HG02642 (cell line): ENCODE results near the gene CHIC2.

Experiments used
- ATAC-seq: cut with Tn5 transposase; IDR thresholded peaks from one replicate; pipeline ENCODE4 v1.9.1; 2021; ENCODE audit warnings: mild to moderate bottlenecking; ENCODE audit not compliant: unreplicated experiment, poor library complexity

The CHIC2 gene

GRCh38 chr4:54015423-54016030 is 48.9 kb downstream of the CHIC2 start:
- ATAC-seq: no peak

GRCh38 chr4:54014666-54015160 is 49.7 kb downstream of the CHIC2 start:
- ATAC-seq: no peak

- ATAC-seq: no peak
These were observed 53.2 kb downstream of the CHIC2 start for GRCh38 chr4:54011201-54011600.

GRCh38 chr4:54006755-54007154 is 57.6 kb downstream of the CHIC2 start:
- ATAC-seq: no peak

DNA sequence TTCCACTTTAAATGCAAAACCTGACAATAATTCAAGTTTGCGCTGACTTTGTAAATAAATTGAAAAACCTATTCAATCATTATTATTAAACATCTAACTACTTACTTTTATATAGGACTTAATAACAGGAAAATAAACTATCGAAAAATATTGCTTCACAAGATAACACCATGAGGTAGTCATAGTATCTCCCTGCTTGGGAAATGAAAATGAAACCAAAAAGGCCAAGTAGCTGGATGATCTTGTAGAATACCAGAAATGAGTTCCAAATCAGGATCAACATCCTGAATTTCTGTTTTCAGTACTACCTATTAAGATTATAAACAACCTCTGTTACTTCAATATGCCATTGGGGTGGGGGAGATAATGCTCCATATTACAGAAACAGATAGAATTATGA is 58.9 kb downstream of the CHIC2 start:
- no peak for ATAC-seq

DNA sequence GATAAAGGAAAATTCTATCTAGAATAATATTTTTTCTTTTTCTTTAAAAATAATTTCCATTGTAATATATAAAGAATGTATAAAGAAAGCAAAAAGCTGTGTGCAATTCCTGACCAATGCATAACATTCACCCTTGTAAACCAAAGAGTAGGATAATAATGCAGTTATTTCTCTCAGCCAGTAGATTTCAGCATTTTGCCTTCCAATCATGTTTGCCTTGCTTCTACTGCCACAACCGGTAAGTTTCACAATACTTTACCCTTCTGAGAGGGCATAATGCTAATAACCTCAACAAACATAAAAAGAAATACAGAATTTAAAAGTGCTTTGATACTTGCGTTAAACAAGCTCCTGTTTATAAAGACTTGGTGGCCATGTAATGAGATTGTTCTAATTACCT is 59.9 kb downstream of the CHIC2 start:
- no peak for ATAC-seq

DNA sequence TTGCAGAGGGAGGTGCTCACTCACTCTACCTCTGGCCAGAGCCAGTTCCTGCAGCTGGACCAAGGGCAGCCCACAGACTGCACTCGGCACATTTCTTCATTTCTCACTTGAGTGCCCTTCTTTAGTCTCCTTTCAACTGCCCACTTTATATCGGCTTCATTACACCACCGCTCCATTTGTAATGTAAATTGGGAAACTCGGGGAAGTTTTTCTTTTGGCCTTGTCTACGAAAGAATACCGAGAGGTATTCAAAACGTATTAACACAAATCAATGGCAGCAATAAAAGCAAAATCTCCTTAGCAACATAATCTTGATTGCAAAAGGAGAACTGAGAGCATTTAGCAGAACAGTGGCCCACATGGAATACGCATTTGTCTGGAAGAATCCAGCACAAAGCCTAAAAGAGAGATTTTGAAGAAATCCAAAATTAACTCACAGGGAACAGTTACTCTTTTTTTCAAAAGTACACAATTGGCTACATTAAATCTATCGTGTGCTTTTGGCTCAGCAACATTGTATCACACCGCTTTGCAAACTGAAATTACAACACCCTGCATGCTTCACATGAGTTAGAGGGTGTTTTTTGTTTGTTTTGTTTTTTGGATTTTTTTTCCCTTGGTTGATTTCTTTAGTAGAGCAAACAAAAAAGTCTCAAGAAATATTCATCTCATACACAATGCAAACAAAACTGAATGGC is 62.6 kb downstream of the CHIC2 start:
- no peak for ATAC-seq

GRCh38 chr4:53997898-53998297 is 66.5 kb downstream of the CHIC2 start:
- no peak for ATAC-seq

DNA sequence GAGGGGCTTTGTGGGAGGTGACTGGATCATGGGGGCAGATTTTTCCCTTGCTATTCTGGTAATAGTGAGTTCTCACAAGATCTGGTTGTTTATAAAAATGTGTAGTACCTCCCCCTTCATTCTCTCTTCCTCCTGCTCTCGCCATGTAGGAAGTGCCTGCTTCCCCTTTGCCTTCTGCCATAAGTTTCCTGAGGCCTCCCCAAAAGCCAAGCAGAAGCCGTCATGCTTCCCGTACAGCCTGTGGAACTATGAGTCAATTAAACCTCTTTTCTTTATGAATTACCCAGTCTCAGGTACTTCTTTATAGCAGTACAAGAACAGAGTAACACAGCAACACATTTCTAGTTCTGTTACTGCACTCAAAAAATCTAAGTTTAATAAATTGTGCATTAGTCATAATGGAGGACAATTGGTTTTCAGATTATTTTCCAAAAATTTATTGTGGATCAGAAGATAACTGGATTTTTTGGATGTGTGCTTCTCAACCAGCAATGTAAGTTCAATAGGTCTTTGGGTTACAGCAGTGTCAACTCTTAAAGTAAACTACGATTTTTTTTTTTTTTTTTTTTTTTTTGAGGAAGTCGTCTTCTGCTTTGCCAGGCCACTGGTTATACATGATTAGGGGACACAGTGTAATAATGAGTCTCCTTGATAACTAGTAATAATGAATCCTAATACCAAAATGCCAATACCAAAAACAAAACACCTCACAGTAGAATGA is 69.9 kb downstream of the CHIC2 start:
- ATAC-seq: no peak

GRCh38 chr4:53992785-53993184 is 71.6 kb downstream of the CHIC2 start:
- ATAC-seq: no peak

DNA sequence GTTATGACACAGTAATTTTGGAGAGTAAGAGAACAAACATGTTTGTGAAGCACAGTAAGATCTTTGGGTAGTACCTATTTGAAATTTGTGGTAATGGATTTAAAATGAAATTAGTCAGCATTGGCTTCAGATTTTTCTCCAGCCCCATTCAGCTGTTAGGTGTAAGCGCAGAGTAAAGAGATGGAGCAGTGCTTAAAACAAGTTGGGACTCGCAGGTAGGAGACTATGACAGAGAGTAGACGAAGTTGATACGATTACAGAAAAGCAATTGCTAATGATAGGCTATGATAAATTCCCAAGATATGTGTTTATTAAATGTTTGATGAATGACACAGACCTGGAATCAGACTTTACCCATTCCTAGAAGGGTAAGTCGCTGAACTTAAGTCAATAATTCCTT is 72.6 kb downstream of the CHIC2 start:
- no peak for ATAC-seq

GRCh38 chr4:53990641-53991040 is 73.8 kb downstream of the CHIC2 start:
- ATAC-seq: no peak

GRCh38 chr4:53987761-53988171 is 76.6 kb downstream of the CHIC2 start:
- ATAC-seq: no peak

DNA sequence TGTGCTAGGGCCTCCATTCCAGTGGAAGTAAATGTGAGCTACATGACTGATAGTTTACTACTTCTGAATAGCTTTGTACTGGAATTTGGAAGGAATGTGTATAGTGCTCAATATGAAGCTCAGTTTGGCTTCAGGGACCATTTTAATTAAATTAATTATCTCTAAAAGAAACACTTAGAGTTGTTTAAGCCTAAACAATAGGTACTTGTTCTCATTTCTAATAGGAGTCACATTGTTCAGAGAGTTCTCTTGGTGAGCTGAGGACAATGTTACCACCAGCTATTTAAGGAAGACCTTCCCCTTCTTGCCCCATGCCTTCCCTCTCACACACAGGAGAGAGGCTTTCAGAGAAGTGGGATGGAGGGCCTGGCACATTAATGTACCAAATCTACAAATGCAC is 78.3 kb downstream of the CHIC2 start:
- no peak for ATAC-seq

DNA sequence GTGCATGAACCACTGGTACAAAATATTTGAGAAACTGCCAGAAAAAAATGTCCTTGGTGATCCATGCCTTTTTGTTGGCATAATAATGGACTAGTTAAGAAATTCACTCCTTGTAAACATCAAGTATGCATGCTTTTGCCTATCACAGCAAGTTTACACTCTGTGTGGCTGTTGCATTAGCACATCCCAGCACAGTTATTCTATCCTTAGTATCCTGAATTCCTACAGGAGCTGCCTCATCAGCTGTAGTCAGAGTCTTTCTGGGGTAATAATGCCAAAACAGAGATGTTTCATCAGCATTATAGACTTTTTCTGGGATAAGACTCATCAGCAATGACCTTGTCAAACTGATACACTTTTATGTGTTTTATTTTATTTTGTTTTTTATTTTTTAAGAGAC is 82.8 kb downstream of the CHIC2 start:
- ATAC-seq: no peak

- ATAC-seq: no peak
These were observed 83.3 kb downstream of the CHIC2 start for GRCh38 chr4:53981066-53981465.

DNA sequence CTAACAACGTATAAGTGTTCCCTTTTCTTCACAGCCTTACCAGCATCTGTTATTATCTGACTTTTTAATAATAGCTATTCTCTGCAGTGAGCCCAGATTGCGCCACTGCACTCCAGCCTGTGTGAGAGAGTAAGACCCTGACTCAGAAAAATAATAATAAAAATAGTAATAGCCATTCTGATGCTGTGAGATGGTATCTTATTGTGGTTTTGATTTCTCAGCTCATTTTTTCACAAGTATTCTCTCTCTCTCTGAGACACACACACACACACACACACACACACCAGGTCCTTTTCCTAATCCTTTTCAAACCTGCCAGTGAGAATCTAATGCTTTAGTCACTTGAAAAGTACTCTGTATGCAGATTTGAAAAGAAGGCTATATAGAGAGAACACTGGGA is 89.8 kb downstream of the CHIC2 start:
- ATAC-seq: no peak

GRCh38 chr4:53967986-53968385 is 96.4 kb downstream of the CHIC2 start:
- no peak for ATAC-seq

- ATAC-seq: no peak
These were observed 100.6 kb downstream of the CHIC2 start for GRCh38 chr4:53963781-53964180.

- ATAC-seq: no peak
These were observed 101.1 kb downstream of the CHIC2 start for GRCh38 chr4:53963336-53963735.

DNA sequence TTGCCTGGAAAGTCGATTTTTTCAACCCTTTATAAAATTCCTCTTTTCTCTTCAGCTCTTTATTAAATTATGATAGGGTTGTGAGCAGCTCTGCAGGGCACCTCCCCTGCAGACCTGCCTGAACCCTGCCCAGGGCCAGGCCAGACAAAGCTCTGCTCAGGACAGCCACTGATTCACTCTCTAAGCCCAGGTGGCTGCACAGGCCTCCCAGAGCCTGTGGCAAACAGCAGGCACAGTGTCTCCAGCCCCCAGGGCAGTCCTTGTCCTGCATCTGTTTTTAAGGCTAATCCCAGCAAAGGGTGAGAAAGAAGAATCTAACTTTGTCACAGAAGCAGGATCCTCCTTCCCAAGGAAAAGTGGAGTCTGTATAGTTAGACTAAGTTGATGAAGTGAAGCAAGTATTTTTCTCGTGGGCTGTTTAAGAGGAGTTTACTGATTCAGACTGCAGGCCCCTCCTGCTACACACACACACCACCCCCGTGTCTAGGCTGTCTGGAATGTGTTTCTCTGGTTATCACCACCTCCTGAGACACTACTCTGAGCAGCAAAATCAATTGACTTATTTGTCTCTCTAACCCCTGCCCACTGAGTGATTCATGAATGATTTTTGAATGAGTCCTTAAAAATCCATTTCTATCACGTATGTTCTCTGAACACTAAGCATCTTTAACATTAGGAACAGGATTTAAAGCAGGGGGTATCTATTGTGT is 101.7 kb downstream of the CHIC2 start:
- no peak for ATAC-seq
